ENCODE measurements around the gene STUM.

The STUM gene

GRCh38 chr1:226576601-226577000 lies 28.0 kb downstream of the STUM start:
- H3K27me3 ChIP-seq (replicated peaks), result no peaks in the 10 kb centered on the region
- H3K27ac ChIP-seq, result no peak overlapping the region
- in situ Hi-C loops (cut with HindIII; ENCODE audit: low pct_ligation_motif_present, low sequenced_read_pairs), result no loop called here
- no peak overlapping the region for H3K4me3 ChIP-seq (ENCODE audit: low read depth, low read length)
- no peak for DNase-seq
- no peak for TF ChIP-seq CTCF (IDR thresholded peaks at IDR 0.05; ENCODE audit: low read depth, low read length, missing control alignments)
- H3K36me3 ChIP-seq (replicated peaks), result no peaks in the 10 kb centered on the region

- Histone ChIP-seq H3K4me3 (ENCODE audit: low read depth, low read length) (no peak overlapping the region), H3K27ac (no peak overlapping the region), H3K36me3 (replicated peaks) (no peaks in the 10 kb centered on the region), H3K27me3 (replicated peaks) (no peaks in the 10 kb centered on the region)
- in situ Hi-C loops (cut with HindIII; ENCODE audit: low pct_ligation_motif_present, low sequenced_read_pairs), result no loop called here
- no peak for DNase-seq
- no peak for TF ChIP-seq CTCF (IDR thresholded peaks at IDR 0.05; ENCODE audit: low read depth, low read length, missing control alignments)
Measured at GRCh38 chr1:226577401-226578180, 29.0 kb downstream of the STUM start.

GRCh38 chr1:226578946-226579578 lies 30.5 kb downstream of the STUM start:
- in situ Hi-C loops (cut with HindIII; ENCODE audit: low pct_ligation_motif_present, low sequenced_read_pairs), result no loop called here
- H3K36me3 ChIP-seq (replicated peaks), result no peaks in the 10 kb centered on the region

GRCh38 chr1:226579781-226580323 lies 31.3 kb downstream of the STUM start:
- no peak for DNase-seq
- in situ Hi-C loops (cut with HindIII; ENCODE audit: low pct_ligation_motif_present, low sequenced_read_pairs), result no loop called here
- Histone ChIP-seq H3K27me3 (replicated peaks) (no peaks in the 10 kb centered on the region), H3K36me3 (replicated peaks) (no peaks in the 10 kb centered on the region), H3K27ac (no peak overlapping the region), H3K4me3 (ENCODE audit: low read depth, low read length) (no peak overlapping the region)
- TF ChIP-seq CTCF (IDR thresholded peaks at IDR 0.05; ENCODE audit: low read depth, low read length, missing control alignments), result no peak

More at GRCh38 chr1:226578946-226579578, 30.5 kb downstream of the STUM start:
- no peak overlapping the region for H3K4me3 ChIP-seq (ENCODE audit: low read depth, low read length)
- H3K27me3 ChIP-seq (replicated peaks), result no peaks in the 10 kb centered on the region
- no peak for TF ChIP-seq CTCF (IDR thresholded peaks at IDR 0.05; ENCODE audit: low read depth, low read length, missing control alignments)
- DNase-seq, result no peak
- H3K27ac ChIP-seq, result no peak overlapping the region

- no peak overlapping the region for H3K4me3 ChIP-seq (ENCODE audit: low read depth, low read length)
- no peak for TF ChIP-seq CTCF (IDR thresholded peaks at IDR 0.05; ENCODE audit: low read depth, low read length, missing control alignments)
- H3K27me3 ChIP-seq (replicated peaks), result no peaks in the 10 kb centered on the region
- H3K36me3 ChIP-seq (replicated peaks), result no peaks in the 10 kb centered on the region
- H3K27ac ChIP-seq, result no peak overlapping the region
- in situ Hi-C loops (cut with HindIII; ENCODE audit: low pct_ligation_motif_present, low sequenced_read_pairs), result no loop called here
- DNase-seq, result no peak
Measured at GRCh38 chr1:226580625-226581270, 32.2 kb downstream of the STUM start.

Data from brain microvascular endothelial cell (primary cell).